ENCODE data around the gene EYA2.

Gene EYA2

DNA sequence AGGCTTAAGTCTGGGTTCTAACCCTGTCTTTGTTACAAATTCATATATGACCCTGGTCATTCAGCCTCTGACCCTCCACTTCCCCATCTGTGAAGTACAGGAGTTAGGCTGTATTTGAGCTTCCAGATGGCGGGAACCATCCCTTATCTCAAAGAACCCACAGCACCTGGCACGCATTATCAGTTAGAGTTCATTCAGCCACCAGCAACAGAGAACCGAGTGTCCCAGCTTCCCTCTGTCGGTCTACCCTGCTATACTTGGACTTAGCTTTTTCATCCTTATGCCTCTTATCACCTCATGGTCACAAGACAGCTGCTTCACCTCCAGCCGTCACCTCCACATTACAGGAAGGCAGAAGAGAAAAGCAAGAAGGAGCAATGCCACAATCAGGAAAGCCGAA, 147.8 kb downstream of the EYA2 start:
- no peak for DNase-seq

- DNase-seq, result no peak
Measured at GRCh38 chr20:47043086-47043485, 148.4 kb downstream of the EYA2 start.

GRCh38 chr20:47044938-47045337, 150.3 kb downstream of the EYA2 start:
- DNase-seq, result no peak

DNA sequence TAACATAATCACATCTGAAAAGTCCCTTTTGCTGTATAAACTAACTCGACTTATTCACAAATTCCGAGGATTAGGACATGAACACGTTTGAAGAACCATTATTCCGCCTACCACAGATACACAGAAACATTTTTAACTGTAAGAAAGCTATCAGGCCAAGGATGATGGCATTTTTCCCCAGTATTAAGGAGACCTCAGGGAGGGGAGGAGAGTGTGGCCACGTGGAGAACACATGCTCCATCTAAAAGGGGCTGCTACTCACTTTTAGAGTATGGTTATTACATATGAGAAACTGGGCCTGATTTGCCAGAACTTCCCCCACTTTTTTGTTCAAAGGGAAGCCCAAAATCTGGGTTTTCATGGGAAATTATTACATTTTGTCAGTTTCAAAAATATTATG, 153.4 kb downstream of the EYA2 start:
- DNase-seq, result no peak

- DNase-seq, result no peak
Measured at GRCh38 chr20:47049771-47050170, 155.1 kb downstream of the EYA2 start.

DNA sequence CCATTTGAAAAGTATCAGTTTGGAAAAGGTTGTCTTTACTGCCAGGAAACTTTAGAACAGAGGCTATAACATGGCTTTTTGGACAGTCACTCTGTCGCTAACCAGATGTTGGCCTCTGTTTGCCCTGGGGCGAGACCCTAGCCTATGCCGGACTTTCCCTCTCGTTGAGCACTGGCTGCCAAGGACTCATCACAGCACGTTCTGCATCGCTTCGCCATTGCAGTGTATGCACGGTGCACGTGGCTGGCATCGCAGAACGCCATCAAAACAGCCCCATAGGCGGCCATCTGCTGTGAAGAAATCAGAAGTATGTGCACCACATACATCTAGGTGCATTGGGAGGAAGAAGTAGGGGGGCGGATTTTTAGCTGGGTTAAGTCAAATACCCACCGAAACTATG, 156.4 kb downstream of the EYA2 start:
- DNase-seq, result no peak

DNA sequence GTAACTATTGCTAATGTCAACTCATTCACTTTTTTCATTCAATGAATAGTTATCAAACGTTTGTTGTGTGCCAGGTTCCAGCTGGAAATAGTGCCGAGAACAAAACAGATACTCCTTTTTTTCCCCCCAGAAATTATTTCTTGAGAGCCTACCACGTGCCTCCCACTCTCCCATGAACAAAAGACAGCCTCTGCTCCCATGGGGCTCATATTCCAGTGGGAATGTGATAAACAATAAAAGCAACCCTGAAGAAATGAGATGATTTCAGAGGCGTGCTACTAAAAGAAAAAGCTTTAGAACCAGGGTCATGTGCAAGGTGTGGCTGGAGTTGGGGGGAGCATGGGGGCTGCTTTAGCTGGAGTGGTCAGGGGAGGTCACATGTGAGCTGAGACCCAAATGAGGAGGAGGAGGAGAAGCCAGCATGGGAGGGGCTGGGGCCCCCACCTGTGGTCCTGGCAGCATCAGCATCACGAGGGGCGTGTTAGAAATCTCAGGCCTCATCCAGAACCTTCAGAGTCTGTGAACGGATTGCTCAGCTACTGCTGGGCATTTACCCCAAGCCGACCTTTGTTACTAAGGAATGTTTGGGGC, 157.4 kb downstream of the EYA2 start:
- no peak for DNase-seq

DNA sequence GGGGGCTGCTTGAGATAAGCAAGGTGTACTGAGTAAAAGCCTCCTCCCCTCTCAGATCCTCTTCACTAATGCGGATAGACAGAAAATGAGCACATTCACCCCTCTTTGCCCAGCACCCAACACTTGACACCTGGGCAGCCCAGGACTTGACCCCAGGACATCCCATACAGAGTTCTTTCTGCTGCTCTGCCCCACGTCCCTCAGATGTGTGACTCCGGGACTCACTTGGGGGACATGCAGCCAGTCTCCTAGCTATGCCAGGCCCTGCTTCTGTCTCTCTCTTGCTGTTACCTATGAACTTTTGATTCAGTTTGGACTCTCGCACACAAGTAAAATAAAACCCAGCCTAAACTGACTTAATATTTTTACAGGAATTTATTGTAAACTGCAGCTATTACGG, 159.9 kb downstream of the EYA2 start:
- DNase-seq, result no peak

GRCh38 chr20:47054945-47055344, 160.3 kb downstream of the EYA2 start:
- DNase-seq, result no peak

- DNase-seq, result no peak
Measured at GRCh38 chr20:47055699-47056369, 161.2 kb downstream of the EYA2 start.

- no peak for DNase-seq
Measured at GRCh38 chr20:47057661-47058060, 163.0 kb downstream of the EYA2 start.

GRCh38 chr20:47058236-47058635, 163.6 kb downstream of the EYA2 start:
- DNase-seq, result no peak

DNA sequence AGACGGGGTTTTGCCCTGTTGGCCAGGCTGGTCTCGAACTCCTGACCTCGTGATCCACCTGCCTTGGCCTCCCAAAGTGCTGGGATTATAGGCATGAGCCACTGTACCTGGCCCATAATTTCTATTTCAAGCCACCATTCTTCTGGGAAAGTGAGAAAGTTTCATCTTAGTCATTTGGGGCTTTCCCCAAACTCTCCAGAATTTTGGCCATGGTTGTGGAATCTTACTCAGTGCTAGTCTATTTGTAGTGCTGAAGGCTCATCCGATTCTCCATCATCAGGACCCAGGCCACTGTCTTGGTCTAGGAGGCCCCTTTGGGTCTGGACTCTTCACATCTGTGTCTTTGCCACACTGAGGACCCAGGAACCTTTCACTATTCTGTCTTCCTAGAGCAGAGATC, 164.9 kb downstream of the EYA2 start:
- no peak for DNase-seq

DNA sequence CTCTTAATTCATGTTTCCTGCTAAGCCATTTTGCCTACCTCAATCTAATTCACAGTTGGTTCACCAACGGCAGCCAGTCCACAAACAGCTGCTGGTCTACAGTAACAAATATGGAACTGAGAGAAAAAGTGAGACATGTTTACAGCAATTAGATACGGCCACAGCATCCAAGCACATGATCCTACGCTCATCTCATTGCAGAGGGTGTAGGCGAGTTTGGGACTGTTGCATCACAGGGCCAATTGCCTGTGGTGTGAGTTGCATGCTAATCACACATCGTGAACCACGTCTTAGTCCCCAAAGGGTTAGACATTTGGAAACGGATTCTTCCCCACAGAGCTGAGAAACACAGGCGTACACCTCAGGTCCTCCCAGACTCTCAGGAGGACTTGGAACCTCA, 166.9 kb downstream of the EYA2 start:
- no peak for DNase-seq

- no peak for DNase-seq
Measured at GRCh38 chr20:47062226-47062890, 167.7 kb downstream of the EYA2 start.

- DNase-seq, result no peak
Measured at GRCh38 chr20:47063407-47063806, 168.8 kb downstream of the EYA2 start.

DNA sequence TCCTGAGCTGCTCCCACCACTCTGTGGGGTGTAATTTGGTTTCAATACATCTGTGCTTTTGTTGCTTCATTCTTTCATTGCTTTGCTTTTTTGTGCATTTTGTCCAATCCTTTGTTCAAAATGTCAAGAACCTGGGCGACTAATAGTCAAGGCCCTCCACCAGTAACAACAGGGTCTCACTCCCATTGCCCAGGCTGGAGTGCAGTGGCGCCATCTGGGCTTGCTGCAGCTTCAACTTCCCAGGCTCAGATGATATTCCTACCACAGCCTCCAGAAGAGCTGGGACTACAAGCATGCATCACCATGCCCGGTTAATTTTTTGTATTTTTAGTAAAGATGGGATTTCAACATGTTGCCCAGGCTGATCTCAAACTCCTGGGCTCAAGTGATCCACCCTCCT, 169.2 kb downstream of the EYA2 start:
- DNase-seq, result no peak

- DNase-seq, result no peak
Measured at GRCh38 chr20:47066484-47067270, 172.0 kb downstream of the EYA2 start.

DNA sequence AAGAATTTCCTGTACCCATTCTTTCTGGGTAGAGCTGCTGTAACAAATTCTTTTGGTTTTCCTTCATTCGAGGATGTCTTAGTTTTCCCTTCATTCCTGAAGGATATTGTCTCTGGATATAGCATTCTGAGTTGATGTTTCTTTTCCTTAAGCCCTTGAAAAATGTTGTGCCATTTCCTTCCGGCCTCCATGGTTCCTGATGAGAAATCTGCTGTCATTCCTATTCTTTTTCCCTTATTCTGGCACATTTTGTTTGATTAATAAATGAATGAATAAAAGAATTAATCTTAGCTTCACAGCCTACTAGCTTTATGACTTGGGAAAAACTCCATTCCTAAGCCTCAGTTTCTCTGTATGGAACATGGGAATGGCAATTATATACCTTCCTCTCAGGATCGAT, 173.1 kb downstream of the EYA2 start:
- no peak for DNase-seq

GRCh38 chr20:47070176-47070575, 175.5 kb downstream of the EYA2 start:
- DNase-seq, result no peak

GRCh38 chr20:47071646-47072185, 177.1 kb downstream of the EYA2 start:
- DNase-seq, result no peak

DNA sequence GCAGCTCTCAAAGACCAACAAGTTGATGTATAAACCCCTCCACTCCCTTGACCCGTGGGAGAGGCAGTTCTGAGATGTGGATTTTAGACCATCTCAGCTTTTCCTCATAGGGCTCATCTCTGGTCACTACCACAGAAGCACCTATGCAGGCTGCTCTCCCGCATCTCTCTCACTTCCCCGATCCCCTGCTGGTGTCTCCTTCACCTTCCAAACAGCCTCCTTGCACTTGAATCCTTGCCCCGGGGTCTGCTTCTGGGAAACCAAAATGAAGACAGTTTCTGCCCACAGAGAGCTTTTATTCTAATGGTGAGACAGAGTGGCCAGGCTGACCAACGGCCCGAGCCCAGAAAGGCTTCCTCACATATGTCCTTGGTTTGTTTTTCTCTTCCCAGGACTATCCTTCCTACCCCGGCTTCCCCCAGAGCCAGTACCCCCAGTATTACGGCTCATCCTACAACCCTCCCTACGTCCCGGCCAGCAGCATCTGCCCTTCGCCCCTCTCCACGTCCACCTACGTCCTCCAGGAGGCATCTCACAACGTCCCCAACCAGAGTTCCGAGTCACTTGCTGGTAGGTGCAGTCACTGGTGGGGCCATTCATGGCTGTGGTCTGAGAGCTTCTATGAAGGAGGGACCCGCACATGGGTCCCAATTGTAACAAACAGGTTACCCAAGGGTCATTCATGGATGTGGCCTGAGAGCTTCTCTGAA, 179.3 kb downstream of the EYA2 start:
- DNase-seq, result no peak

DNA sequence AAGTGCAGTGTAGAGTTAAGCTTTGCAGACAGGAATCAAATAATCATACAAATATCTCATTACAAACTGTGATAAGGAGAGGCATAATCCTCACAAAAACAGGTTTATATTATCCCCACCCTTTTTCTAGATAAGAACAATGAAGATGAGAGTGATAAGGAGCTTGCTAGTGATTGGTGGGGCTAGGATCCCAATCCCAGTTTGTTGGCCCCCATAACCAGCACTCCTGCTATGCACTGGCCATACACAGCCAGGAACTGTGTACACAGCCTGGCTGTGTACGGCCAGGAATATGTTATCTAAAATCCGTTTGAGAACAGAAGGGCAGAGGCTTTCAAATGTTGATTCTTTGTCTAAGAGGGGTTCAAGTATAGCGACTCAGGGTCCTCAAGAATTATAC, 180.6 kb downstream of the EYA2 start:
- DNase-seq, result no peak

Data from activated CD4-positive, CD25-positive, alpha-beta regulatory T cell treated with anti-CD3 and anti-CD28 coated beads, Interleukin-2, amount 50 U/mL, for 72 hours (primary cell).